Astrocyte (in vitro differentiated cells and primary cell): ENCODE measurements around the gene SDK1. TPM values are rescaled to one million over a fixed set of nuclear protein-coding genes. Genes with fewer than 3 reads are reported as not detected.

ENCODE experiments used
- DNase-seq: peaks from one replicate; pipeline ENCODE4 v3.0.0-alpha.2; 2010; ENCODE audit warnings: low read depth
- FAIRE-seq: peaks from 2 replicates; lab custom pipeline; 2011; peaks lifted over from hg19 to GRCh38; lab: Jason Lieb, UNC
- H2AFZ ChIP-seq: 2 replicates; pipeline ENCODE4 v1.6.0; 2012; ENCODE audit warnings: low read depth, low read length, inconsistent platforms
- H3K27ac ChIP-seq: 2 replicates; pipeline ENCODE4 v1.5.1; 2011; ENCODE audit warnings: low read depth, low read length, inconsistent platforms
- H3K27me3 ChIP-seq: 2 replicates; pipeline ENCODE4 v1.6.0; 2011; ENCODE audit warnings: low read length, inconsistent platforms; ENCODE audit not compliant: insufficient read depth
- H3K36me3 ChIP-seq: 2 replicates; pipeline ENCODE4 v1.5.1; 2011; ENCODE audit warnings: low read length, inconsistent platforms; ENCODE audit not compliant: insufficient read depth
- H3K4me1 ChIP-seq: 2 replicates; pipeline ENCODE4 v1.5.1; 2011; ENCODE audit warnings: low read length, inconsistent platforms; ENCODE audit not compliant: insufficient read depth
- H3K4me2 ChIP-seq: 2 replicates; pipeline ENCODE4 v1.6.0; 2012; ENCODE audit warnings: low read length, inconsistent platforms
- H3K4me3 ChIP-seq: 2 replicates; pipeline ENCODE4 v1.5.1; 2011; ENCODE audit warnings: low read depth, mild to moderate bottlenecking, low read length, inconsistent platforms; ENCODE audit not compliant: insufficient read depth
- H3K79me2 ChIP-seq: 2 replicates; pipeline ENCODE4 v1.6.0; 2012; ENCODE audit warnings: mild to moderate bottlenecking, low read length, inconsistent platforms; ENCODE audit not compliant: insufficient read depth
- H3K9ac ChIP-seq: 2 replicates; pipeline ENCODE4 v1.6.0; 2012; ENCODE audit warnings: mild to moderate bottlenecking, low read length, inconsistent platforms
- H3K9me3 ChIP-seq: 2 replicates; pipeline ENCODE4 v1.5.1; 2012; ENCODE audit warnings: low read depth, mild to moderate bottlenecking, low read length, inconsistent platforms; ENCODE audit not compliant: insufficient read depth
- H4K20me1 ChIP-seq: 2 replicates; pipeline ENCODE4 v1.6.0; 2012; ENCODE audit warnings: low read length, inconsistent platforms; ENCODE audit not compliant: insufficient read depth
- H3K27ac Mint-ChIP-seq: one replicate; pipeline ENCODE4 v1.8.0; 2021; ENCODE audit warnings: mild to moderate bottlenecking, mixed read lengths; ENCODE audit not compliant: unreplicated experiment
- H3K27me3 Mint-ChIP-seq: one replicate; pipeline ENCODE4 v1.8.0; 2021; ENCODE audit warnings: low read depth, mixed read lengths; ENCODE audit not compliant: unreplicated experiment
- H3K36me3 Mint-ChIP-seq: one replicate; pipeline ENCODE4 v1.8.0; 2021; ENCODE audit warnings: low read depth, mixed read lengths; ENCODE audit not compliant: unreplicated experiment
- H3K4me1 Mint-ChIP-seq: one replicate; pipeline ENCODE4 v1.8.0; 2021; ENCODE audit warnings: low read depth, mixed read lengths; ENCODE audit not compliant: unreplicated experiment
- H3K4me3 Mint-ChIP-seq: one replicate; pipeline ENCODE4 v1.8.0; 2021; ENCODE audit warnings: mild to moderate bottlenecking, moderate library complexity, mixed read lengths; ENCODE audit not compliant: unreplicated experiment
- H3K9me3 Mint-ChIP-seq: one replicate; pipeline ENCODE4 v1.8.0; 2021; ENCODE audit warnings: mild to moderate bottlenecking, mixed read lengths; ENCODE audit not compliant: unreplicated experiment
- CTCF ChIP-seq: IDR thresholded peaks from 2 replicates; pipeline ENCODE4 v1.5.1; 2011; ENCODE audit warnings: low read depth, mild to moderate bottlenecking, inconsistent platforms, low read length, moderate library complexity; ENCODE audit not compliant: insufficient read depth
- EZH2 ChIP-seq: IDR thresholded peaks from 2 replicates; pipeline ENCODE4 v1.6.1; 2012; ENCODE audit warnings: mild to moderate bottlenecking, low read length, inconsistent platforms; ENCODE audit not compliant: insufficient read depth
- total RNA-seq: library from RNA; stranded (reverse); gene quantifications from 2 replicates; pipeline ENCODE4 v1.2.1, GENCODE V29; 2021

SDK1 gene
- total RNA-seq, 1 donor from 2014 or later, result 4.2 TPM

DNA sequence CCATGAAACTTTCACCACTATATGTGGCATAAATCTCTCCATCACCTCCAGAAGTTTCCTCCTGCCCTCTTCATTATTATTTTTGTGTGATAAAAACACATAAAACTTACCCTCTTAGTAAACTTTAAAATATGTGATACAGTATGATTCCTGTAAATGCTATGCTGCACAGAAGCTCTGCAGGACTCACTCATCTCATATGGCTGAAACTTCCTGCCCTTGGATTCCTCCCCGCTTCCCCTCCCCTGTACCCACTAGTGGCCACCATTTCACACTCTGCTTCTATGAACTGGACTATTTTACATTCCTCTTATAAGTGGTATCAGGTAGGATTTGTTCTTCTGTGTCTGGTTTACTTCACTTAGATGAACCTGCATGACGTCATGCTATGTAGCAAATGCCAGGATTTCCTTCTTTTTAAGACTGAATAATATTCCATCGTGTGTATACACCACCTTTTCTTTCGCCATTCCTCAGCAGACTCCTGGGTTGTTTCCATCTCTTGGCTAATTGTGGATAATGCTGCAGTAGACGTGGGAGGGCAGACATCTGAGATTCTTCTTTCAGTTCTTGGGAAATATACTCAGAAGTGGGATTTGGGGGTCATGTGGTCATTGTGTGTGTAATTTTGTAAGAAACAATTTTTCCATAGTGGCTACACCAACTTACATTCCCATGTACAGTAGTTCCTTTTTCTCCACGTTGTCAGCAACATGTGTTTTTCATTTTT, 335.2 kb downstream of the SDK1 start:
- H3K27ac Mint-ChIP-seq, result no peak overlapping the region
- H3K27ac ChIP-seq, result no peak overlapping the region
- H3K4me1 Mint-ChIP-seq, result no peaks in the 10 kb centered on the region
- DNase-seq (no peak), FAIRE-seq (no peak)
- no peaks in the 10 kb centered on the region for H3K36me3 ChIP-seq
- H3K36me3 Mint-ChIP-seq, result no peaks in the 10 kb centered on the region
- H3K9ac ChIP-seq, result no peak overlapping the region
- no peak overlapping the region for H3K4me2 ChIP-seq
- H3K27me3 ChIP-seq, result no peaks in the 10 kb centered on the region
- H4K20me1 ChIP-seq, result no peaks in the 10 kb centered on the region
- no peak overlapping the region for H3K4me3 Mint-ChIP-seq
- H3K9me3 Mint-ChIP-seq, result peaks cover 3% of the 10 kb centered on the region
- no peak overlapping the region for H3K4me3 ChIP-seq
- TF ChIP-seq CTCF (no peak), EZH2 (no peak)
- no peaks in the 10 kb centered on the region for H3K4me1 ChIP-seq
- H3K9me3 ChIP-seq, result no peaks in the 10 kb centered on the region
- no peaks in the 10 kb centered on the region for H3K27me3 Mint-ChIP-seq
- H2AFZ ChIP-seq, result no peak overlapping the region
- no peaks in the 10 kb centered on the region for H3K79me2 ChIP-seq

GRCh38 chr7:3639253-3639652, 338.2 kb downstream of the SDK1 start:
- no peaks in the 10 kb centered on the region for H3K9me3 Mint-ChIP-seq
- Histone ChIP-seq H2AFZ (no peak overlapping the region), H3K4me3 (no peak overlapping the region), H3K36me3 (no peaks in the 10 kb centered on the region), H3K4me2 (no peak overlapping the region), H3K9ac (no peak overlapping the region), H3K27me3 (no peaks in the 10 kb centered on the region), H3K27ac (no peak overlapping the region), H4K20me1 (no peaks in the 10 kb centered on the region), H3K9me3 (no peaks in the 10 kb centered on the region), H3K4me1 (no peaks in the 10 kb centered on the region), H3K79me2 (no peaks in the 10 kb centered on the region)
- no peaks in the 10 kb centered on the region for H3K27me3 Mint-ChIP-seq
- no peak overlapping the region for H3K27ac Mint-ChIP-seq
- no peaks in the 10 kb centered on the region for H3K4me1 Mint-ChIP-seq
- H3K4me3 Mint-ChIP-seq, result no peak overlapping the region
- FAIRE-seq, result no peak
- H3K36me3 Mint-ChIP-seq, result no peaks in the 10 kb centered on the region
- no peak for TF ChIP-seq EZH2
- TF ChIP-seq CTCF, result no peak
- DNase-seq, result no peak

- H3K9ac ChIP-seq, result no peak overlapping the region
- Mint-ChIP-seq H3K9me3 (no peaks in the 10 kb centered on the region), H3K4me3 (no peak overlapping the region), H3K27me3 (no peaks in the 10 kb centered on the region), H3K36me3 (no peaks in the 10 kb centered on the region), H3K4me1 (no peaks in the 10 kb centered on the region), H3K27ac (no peak overlapping the region)
- no peaks in the 10 kb centered on the region for H3K36me3 ChIP-seq
- no peaks in the 10 kb centered on the region for H3K4me1 ChIP-seq
- no peak overlapping the region for H3K4me2 ChIP-seq
- no peak for TF ChIP-seq CTCF
- no peak for TF ChIP-seq EZH2
- no peak for DNase-seq
- FAIRE-seq, result no peak
- no peaks in the 10 kb centered on the region for H3K27me3 ChIP-seq
- no peak overlapping the region for H3K27ac ChIP-seq
- no peak overlapping the region for H2AFZ ChIP-seq
- H3K9me3 ChIP-seq, result no peaks in the 10 kb centered on the region
- H3K79me2 ChIP-seq, result no peaks in the 10 kb centered on the region
- no peak overlapping the region for H3K4me3 ChIP-seq
- H4K20me1 ChIP-seq, result no peaks in the 10 kb centered on the region
Measured at GRCh38 chr7:3641582-3641981, 340.5 kb downstream of the SDK1 start.
